Gastrocnemius medialis (tissue), 4 donors: Measurements from ENCODE around the gene CHST8.

Source experiments
- POLR2A ChIP-seq, 2 donors: fragments of 450-650 bp; IDR thresholded peaks; one replicate each; pipeline ENCODE4 v1.6.1; 2017; ENCODE audit warnings: antibody characterized with exemption in 2 of 2, mild to moderate bottlenecking in 2 of 2, moderate library complexity in 2 of 2
- TF ChIP-seq, protein P1 (sequence below), 5 experiments: fragments of 450-650 bp in 3 of 5; fragments of 200-600 bp in 2 of 5; sonication (generic) in 2 of 5; IDR thresholded peaks in 4 of 5; conservative IDR thresholded peaks in 1 of 5; 1 replicate in 4 of 5; 2 replicates in 1 of 5; pipeline ENCODE4 v1.5.1; 2016 to 2019; ENCODE audit warnings: antibody characterized with exemption in 5 of 5, mild to moderate bottlenecking in 3 of 5, moderate library complexity in 3 of 5

DNA sequence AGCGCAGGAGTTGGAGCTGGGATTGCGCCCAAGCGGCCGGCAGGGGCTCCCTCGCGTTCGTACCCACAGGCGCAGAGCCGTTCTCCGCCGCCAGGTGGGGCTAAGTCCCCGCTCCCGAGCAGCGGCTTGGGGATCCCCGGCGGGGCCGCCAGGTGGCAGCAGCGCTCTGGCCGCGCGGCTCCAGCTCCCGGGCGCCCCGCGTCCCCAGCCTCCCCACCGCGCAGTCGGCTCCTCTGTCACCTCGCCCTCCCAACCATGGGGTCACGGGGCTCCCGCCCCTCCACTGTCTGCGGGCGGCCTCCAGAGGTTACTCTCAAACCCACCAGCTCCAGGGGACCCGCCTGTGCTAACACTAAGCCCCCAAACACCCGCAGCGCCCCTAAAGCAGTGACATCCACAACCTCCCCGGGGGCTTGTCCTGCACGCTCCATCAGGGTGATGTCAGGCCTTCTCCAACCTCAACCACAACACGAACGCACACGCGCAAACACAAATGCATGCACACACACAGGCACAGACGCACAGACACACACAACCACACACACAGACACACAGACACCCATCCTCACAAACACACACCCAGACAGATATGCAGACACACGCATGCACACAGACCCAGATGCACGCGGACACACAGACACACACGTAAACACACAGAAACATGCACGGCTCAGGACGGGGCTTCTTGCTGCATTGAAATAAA, 156.5 kb downstream of the CHST8 start:
- TF ChIP-seq, protein P1, sequence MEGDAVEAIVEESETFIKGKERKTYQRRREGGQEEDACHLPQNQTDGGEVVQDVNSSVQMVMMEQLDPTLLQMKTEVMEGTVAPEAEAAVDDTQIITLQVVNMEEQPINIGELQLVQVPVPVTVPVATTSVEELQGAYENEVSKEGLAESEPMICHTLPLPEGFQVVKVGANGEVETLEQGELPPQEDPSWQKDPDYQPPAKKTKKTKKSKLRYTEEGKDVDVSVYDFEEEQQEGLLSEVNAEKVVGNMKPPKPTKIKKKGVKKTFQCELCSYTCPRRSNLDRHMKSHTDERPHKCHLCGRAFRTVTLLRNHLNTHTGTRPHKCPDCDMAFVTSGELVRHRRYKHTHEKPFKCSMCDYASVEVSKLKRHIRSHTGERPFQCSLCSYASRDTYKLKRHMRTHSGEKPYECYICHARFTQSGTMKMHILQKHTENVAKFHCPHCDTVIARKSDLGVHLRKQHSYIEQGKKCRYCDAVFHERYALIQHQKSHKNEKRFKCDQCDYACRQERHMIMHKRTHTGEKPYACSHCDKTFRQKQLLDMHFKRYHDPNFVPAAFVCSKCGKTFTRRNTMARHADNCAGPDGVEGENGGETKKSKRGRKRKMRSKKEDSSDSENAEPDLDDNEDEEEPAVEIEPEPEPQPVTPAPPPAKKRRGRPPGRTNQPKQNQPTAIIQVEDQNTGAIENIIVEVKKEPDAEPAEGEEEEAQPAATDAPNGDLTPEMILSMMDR (IDR thresholded peaks at IDR 0.05 in 4 of 5, conservative IDR thresholded peaks at IDR 0.05 in 1 of 5) = peak; percentile 94 to 99 (median 99)
- TF ChIP-seq POLR2A (IDR thresholded peaks at IDR 0.05) = no peak
